Mesangial cell (primary cell): ENCODE results near the gene TPMT. TPM values are rescaled to one million over a fixed set of nuclear protein-coding genes. Genes with fewer than 3 reads are reported as not detected.

Experiments
- total RNA-seq: library from RNA; depleted of rRNA; stranded (reverse); fragments of >200 nt; gene quantifications from 2 replicates; pipeline ENCODE4 v1.2.3, GENCODE V29; 2015

TPMT gene
- total RNA-seq: 8.2 and 11.9 TPM in 2 replicates

DNA sequence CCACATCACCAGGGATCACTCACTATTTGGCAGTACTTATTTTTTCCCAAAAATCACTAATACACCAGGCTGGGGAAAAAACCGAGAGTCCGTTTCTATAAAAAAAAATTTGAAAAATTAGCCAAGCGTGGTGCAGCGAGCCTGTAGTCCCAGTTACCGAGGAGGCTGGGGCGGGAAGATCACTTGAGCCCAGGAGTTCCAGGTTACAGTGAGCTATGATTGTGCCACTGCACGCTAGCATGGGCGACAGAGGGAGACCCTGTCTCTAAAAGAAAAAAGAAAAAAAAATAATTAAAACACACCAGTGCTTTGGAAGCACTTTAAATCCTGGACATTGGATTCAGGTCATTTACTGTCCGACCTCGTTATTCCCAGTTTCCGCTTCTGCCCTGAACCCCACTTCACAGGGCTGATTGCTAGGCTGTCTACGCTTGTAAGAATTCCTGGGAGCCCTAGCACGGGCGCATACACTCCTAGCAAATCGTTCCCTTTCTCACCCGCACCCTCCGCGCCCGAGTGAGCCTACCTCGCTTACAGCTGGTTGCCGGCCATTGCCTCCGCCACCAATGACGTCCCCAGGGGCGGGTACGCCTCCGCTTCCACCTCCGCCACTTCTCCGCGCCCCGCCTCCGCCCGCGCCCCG, at the start of gene TPMT:
Gene TPMT (minus strand): TSS at position 571 of the 643 bp plus-strand sequence. CDS start 5,950 bp downstream, outside the sequence.

DNA sequence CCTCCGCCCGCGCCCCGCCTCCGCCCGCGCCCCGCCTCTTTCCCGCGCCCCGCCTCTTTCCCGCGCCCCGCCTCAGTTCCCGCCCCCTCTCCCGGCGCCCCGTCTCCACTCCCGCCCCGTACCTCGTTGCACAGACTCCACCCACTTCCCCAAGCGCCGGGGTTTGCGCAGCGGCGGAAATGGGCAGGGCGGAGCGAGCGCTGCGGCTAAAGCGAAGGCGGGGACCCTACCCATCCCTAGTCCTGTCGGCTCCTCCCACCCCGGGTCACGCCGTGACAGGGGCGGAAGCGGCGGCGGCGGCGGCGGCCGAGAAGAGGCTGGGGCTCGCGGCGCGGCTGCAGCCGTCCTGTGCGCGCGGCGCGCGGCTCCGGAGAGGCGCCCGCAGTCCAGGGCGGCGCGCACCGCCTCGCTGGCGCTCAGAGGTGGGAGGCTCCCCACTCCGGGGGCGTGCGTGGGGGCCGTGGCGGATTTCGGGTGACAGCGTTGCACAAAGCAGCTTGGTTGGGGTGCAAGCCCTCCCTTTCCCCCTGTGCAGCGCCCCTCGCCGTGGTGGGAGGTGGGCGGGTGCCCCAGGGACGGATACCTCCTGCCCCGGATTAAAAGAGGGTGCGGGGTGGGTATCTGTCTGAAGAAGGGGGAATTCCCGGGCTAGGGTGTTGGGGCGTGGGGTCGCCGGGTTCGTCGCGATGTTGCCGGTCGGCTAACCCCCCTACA, 430 bp upstream of the TPMT start, which contains the start of gene KDM1B:
Gene KDM1B (plus strand): TSS at position 273 of the 714 bp plus-strand sequence. CDS start 4,474 bp downstream, outside the sequence.

DNA sequence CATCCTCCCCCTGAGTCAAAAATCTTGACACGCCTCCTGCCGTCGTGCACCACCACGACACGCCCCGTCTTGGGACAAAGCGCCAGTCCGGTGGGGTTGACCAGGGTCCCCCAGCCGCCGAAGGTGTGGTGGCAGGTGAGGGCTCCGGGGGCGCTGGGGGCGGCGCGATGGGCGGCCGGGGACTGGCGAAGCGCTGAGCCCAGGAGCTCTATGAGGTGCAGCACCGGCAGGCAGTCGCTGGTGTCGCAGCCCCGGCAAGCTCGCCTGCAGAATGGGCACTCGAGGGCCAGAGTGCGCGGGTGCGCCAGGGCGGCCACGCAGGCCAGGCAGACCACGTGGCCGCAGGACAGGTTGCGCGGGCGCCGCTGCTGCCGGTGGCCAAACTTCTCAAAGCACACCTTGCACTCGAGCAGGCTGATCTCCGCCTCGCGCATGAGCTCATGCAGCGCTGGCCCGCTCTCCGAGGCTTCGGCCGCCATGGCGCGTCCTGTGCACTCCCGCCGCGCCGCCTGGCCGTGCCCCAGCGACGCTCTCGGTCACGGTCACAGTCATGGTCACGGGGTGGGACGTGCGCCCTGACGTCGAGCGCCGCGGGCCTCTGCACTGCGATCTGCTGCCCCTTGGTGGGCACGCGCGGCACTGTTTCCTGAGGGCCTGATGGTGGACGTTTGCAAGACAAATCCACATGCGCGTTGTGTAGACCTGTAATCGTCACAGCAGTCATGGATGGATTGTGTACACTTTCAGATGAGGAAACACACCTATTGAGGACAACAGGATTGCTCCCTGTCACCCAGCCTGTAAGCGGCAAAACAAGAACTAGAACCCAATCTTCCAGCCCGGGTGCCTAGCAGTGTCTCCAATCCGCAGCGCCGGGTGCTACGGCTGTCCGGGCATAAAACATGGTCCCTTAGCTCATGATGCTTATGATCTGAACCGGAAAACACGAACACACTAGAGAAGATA, 32.5 kb downstream of the TPMT start, which contains the start of gene NHLRC1:
Gene NHLRC1 (minus strand): TSS at position 550 of the 966 bp plus-strand sequence. CDS start 71 bp downstream, at position 479.

Other genes with a start within 250 kb of the TPMT start
- 13.5 and 19.4 TPM in 2 replicates for gene KIF13A, start 167.4 kb downstream of the TPMT start, total RNA-seq
- gene NHLRC1, start 32.4 kb downstream of the TPMT start, total RNA-seq: 1.9 and 2.9 TPM in 2 replicates
- gene KDM1B, start 345 bp upstream of the TPMT start, total RNA-seq: 13.7 and 14.8 TPM in 2 replicates
- 25.4 and 77.6 TPM in 2 replicates for gene DEK, start 109.5 kb upstream of the TPMT start, total RNA-seq
- 2.1 and 13.2 TPM in 2 replicates for gene RNF144B, start 232.3 kb upstream of the TPMT start, total RNA-seq